ENCODE measurements around the gene PXMP4. TPM values are rescaled to one million over a fixed set of nuclear protein-coding genes. Genes with fewer than 3 reads are reported as not detected.

The PXMP4 gene
- total RNA-seq, 2 donors from 2014 or later: 13.2 to 18.1 TPM

GRCh38 chr20:33656010-33656782, 63.9 kb downstream of the PXMP4 start:
- TF ChIP-seq, protein P1, sequence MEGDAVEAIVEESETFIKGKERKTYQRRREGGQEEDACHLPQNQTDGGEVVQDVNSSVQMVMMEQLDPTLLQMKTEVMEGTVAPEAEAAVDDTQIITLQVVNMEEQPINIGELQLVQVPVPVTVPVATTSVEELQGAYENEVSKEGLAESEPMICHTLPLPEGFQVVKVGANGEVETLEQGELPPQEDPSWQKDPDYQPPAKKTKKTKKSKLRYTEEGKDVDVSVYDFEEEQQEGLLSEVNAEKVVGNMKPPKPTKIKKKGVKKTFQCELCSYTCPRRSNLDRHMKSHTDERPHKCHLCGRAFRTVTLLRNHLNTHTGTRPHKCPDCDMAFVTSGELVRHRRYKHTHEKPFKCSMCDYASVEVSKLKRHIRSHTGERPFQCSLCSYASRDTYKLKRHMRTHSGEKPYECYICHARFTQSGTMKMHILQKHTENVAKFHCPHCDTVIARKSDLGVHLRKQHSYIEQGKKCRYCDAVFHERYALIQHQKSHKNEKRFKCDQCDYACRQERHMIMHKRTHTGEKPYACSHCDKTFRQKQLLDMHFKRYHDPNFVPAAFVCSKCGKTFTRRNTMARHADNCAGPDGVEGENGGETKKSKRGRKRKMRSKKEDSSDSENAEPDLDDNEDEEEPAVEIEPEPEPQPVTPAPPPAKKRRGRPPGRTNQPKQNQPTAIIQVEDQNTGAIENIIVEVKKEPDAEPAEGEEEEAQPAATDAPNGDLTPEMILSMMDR (IDR thresholded peaks at IDR 0.05): no peak
- H3K4me1 ChIP-seq: peaks cover 6% of the 10 kb centered on the region
- no peak overlapping the region for H3K4me3 ChIP-seq
- no peaks in the 10 kb centered on the region for H3K36me3 ChIP-seq
- H3K9me3 ChIP-seq: no peaks in the 10 kb centered on the region
- intact Hi-C loops (cut with DNase I): no loop called here
- no peak for DNase-seq
- no peak overlapping the region for H3K27ac ChIP-seq
- H3K9ac ChIP-seq (ENCODE audit: low read depth in 2 of 2, low read length in 2 of 2): no peak overlapping the region
- H3K27me3 ChIP-seq: no peaks in the 10 kb centered on the region

DNA sequence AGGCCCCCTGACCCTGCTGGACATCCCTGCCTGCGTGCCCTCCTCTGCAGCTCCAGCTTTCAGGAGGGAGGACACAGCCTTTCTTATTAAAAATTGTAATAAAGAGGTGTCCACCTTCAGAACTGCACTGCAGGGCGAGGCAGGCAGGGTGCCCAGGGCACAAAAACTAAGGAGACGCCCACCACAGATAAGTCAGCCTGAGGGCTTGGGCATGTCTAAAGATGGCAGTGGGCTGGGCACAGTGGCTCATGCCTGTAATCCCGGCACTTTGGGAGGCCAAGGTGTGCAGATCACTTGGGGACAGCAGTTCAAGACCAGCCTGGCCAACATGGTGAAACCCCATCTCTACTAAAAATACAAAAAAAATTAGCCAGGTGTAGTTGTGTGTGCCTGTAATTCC, 64.9 kb downstream of the PXMP4 start:
- H3K27ac ChIP-seq: peak overlapping the region; percentile 8
- TF ChIP-seq, protein P1 (IDR thresholded peaks at IDR 0.05): no peak
- peaks cover 6% of the 10 kb centered on the region for H3K4me1 ChIP-seq
- no peak overlapping the region for H3K4me3 ChIP-seq
- H3K9ac ChIP-seq (ENCODE audit: low read depth in 2 of 2, low read length in 2 of 2): no peak overlapping the region
- no peaks in the 10 kb centered on the region for H3K36me3 ChIP-seq
- no peaks in the 10 kb centered on the region for H3K27me3 ChIP-seq
- DNase-seq: no peak
- intact Hi-C loops (cut with DNase I): no loop called here
- no peaks in the 10 kb centered on the region for H3K9me3 ChIP-seq

DNA sequence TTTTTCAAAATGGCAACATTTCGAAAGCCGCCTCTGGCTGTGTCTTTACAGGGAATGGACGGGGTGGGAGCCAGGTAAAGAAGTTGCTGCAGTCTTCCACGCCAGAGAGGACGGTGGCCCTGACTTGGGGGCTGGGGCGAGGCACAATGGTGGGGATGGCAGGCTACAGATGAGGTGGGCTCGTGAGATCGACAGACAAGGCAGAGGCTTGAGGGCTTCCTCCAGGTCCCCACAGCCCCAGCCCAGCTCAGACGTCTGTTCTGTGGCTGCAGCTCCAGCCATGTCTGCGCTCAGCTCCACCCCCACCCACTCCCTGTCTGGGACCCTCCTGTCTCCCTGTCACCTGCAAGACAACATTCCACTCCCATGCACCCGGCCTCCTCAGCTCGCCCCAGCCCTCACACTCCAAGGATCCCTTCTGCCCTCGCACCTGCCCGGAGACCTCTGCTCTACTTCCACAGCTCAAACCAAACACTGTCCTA, 65.4 kb downstream of the PXMP4 start:
- Histone ChIP-seq H3K27me3 (no peaks in the 10 kb centered on the region), H3K27ac (peak overlapping the region; percentile 8), H3K9me3 (no peaks in the 10 kb centered on the region), H3K36me3 (no peaks in the 10 kb centered on the region), H3K4me3 (no peak overlapping the region), H3K9ac (ENCODE audit: low read depth in 2 of 2, low read length in 2 of 2) (peak overlapping the region in 1 of 2 donors; percentile 61), H3K4me1 (peaks cover 6% of the 10 kb centered on the region)
- DNase-seq: no peak
- intact Hi-C loops (cut with DNase I): loop anchor here (5.0 kb wide), 1 partner anchor 197 kb away; no protein-coding TSS in a partner anchor
- TF ChIP-seq, protein P1 (IDR thresholded peaks at IDR 0.05): no peak

GRCh38 chr20:33653900-33654596, 66.1 kb downstream of the PXMP4 start:
- Histone ChIP-seq H3K27me3 (no peaks in the 10 kb centered on the region), H3K4me3 (no peak overlapping the region), H3K9ac (ENCODE audit: low read depth in 2 of 2, low read length in 2 of 2) (peak overlapping the region in 1 of 2 donors; percentile 61), H3K27ac (peak overlapping the region; percentile 23), H3K36me3 (no peaks in the 10 kb centered on the region), H3K9me3 (no peaks in the 10 kb centered on the region), H3K4me1 (peaks cover 6% of the 10 kb centered on the region)
- intact Hi-C loops (cut with DNase I): loop anchor here (5.0 kb wide), 1 partner anchor 197 kb away; no protein-coding TSS in a partner anchor
- DNase-seq: peak; percentile 94
- TF ChIP-seq, protein P1 (IDR thresholded peaks at IDR 0.05): no peak

DNA sequence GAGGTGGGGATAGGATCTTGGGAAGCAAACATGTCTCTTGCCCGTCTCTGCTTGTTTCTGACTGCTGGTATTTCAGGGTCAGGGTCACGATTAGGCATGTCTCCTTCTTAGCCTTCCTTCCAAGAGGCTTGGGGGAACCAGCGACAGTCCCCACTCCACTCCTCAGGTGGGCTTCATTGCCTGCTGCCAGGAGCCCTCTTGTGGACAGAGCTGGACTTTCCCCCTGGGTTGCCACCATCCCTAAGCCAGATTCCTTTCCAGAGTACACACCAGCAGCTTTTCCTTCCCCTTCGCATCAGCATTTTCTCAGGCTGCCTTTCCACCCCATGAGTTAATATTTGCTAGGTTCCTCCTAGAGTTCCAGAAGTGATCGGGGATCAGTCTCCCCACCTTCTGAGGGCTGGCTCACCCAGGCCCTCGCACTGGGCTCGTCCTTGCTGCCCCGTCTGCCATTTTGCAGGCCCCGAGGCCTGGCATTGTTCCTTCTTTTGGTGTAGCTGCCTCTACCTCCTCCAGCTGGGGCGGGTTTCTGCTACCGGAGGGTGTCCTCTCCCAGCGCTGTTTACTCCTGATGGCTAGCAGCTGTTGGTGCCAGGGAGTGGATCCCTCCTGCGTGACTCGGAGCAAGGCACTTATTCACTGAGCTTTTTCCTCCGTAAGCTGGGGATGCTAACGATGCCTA, 66.8 kb downstream of the PXMP4 start:
- no peaks in the 10 kb centered on the region for H3K36me3 ChIP-seq
- no peak overlapping the region for H3K4me3 ChIP-seq
- TF ChIP-seq, protein P1 (IDR thresholded peaks at IDR 0.05): peak; percentile 84
- intact Hi-C loops (cut with DNase I): loop anchor here (5.0 kb wide), 1 partner anchor 196 kb away; no protein-coding TSS in a partner anchor
- peak overlapping the region in 1 of 2 donors; percentile 61 for H3K9ac ChIP-seq (ENCODE audit: low read depth in 2 of 2, low read length in 2 of 2)
- H3K27me3 ChIP-seq: no peaks in the 10 kb centered on the region
- DNase-seq: peak; percentile 73
- no peaks in the 10 kb centered on the region for H3K9me3 ChIP-seq
- H3K27ac ChIP-seq: peak overlapping the region; percentile 23
- peaks cover 6% of the 10 kb centered on the region for H3K4me1 ChIP-seq
